Inflammatory macrophage treated with lipopolysaccharide for 4 hours (primary cell): Measurements from ENCODE around the gene KCNAB2.

Experiments
- DNase-seq: peaks from one replicate; pipeline ENCODE4 v3.0.0-alpha.2; 2020

Gene KCNAB2

GRCh38 chr1:6045561-6045960 lies at the start of gene KCNAB2:
Gene KCNAB2 (plus strand): TSS chr1:6045888. CDS start chr1:6051537, 5,649 bp downstream.
- DNase-seq, result no peak

GRCh38 chr1:5996641-5997270 lies 48.9 kb upstream of the KCNAB2 start:
- DNase-seq, result no peak

GRCh38 chr1:5997316-5997715 lies 48.4 kb upstream of the KCNAB2 start:
- no peak for DNase-seq

- DNase-seq, result no peak
These were observed 47.4 kb upstream of the KCNAB2 start for GRCh38 chr1:5998051-5998905.

GRCh38 chr1:5998906-5999301 lies 46.8 kb upstream of the KCNAB2 start:
- DNase-seq, result no peak

- no peak for DNase-seq
These were observed 45.8 kb upstream of the KCNAB2 start for GRCh38 chr1:5999711-6000443.

- no peak for DNase-seq
These were observed 45.0 kb upstream of the KCNAB2 start for GRCh38 chr1:6000444-6001288.

GRCh38 chr1:6001992-6002576 lies 43.6 kb upstream of the KCNAB2 start:
- DNase-seq, result no peak

- DNase-seq, result no peak
These were observed 42.8 kb upstream of the KCNAB2 start for GRCh38 chr1:6002714-6003501.

GRCh38 chr1:6003568-6004411 lies 41.9 kb upstream of the KCNAB2 start:
- no peak for DNase-seq

GRCh38 chr1:6004412-6005123 lies 41.1 kb upstream of the KCNAB2 start:
- DNase-seq, result no peak

GRCh38 chr1:6005276-6005917 lies 40.3 kb upstream of the KCNAB2 start:
- no peak for DNase-seq

GRCh38 chr1:6006882-6007281 lies 38.8 kb upstream of the KCNAB2 start:
- DNase-seq, result no peak

GRCh38 chr1:6007318-6008083 lies 38.2 kb upstream of the KCNAB2 start:
- no peak for DNase-seq

GRCh38 chr1:6008084-6008415 lies 37.6 kb upstream of the KCNAB2 start:
- no peak for DNase-seq

GRCh38 chr1:6008696-6009095 lies 37.0 kb upstream of the KCNAB2 start:
- DNase-seq, result no peak

- no peak for DNase-seq
These were observed 36.3 kb upstream of the KCNAB2 start for GRCh38 chr1:6009120-6010040.

- no peak for DNase-seq
These were observed 35.1 kb upstream of the KCNAB2 start for GRCh38 chr1:6010554-6010953.
